Colonic mucosa (tissue), 4 donors: ENCODE measurements around the gene NTN3. TPM values are rescaled to one million over a fixed set of nuclear protein-coding genes. Genes with fewer than 3 reads are reported as not detected.

Experiments
- DNase-seq: peaks from one replicate; pipeline ENCODE4 v3.0.0-alpha.2; 2020
- H3K27ac ChIP-seq: fragments of 200-600 bp; one replicate; pipeline ENCODE4 v1.8.0; 2021
- H3K27me3 ChIP-seq: fragments of 200-600 bp; one replicate; pipeline ENCODE4 v1.8.0; 2021
- H3K36me3 ChIP-seq: fragments of 200-600 bp; one replicate; pipeline ENCODE4 v1.8.0; 2021
- H3K4me1 ChIP-seq: fragments of 200-600 bp; one replicate; pipeline ENCODE4 v1.8.0; 2021; ENCODE audit warnings: mild to moderate bottlenecking
- H3K4me3 ChIP-seq: fragments of 200-600 bp; one replicate; pipeline ENCODE4 v1.8.0; 2021
- H3K9ac ChIP-seq, 2 donors: one replicate each; pipeline ENCODE4 v1.7.0; 2013; ENCODE audit warnings: control low read depth in 2 of 2, low read depth in 2 of 2, low read length in 2 of 2
- H3K9me3 ChIP-seq: fragments of 200-600 bp; one replicate; pipeline ENCODE4 v1.8.0; 2021
- intact Hi-C: fragments of 100-400 bp; cut with DNase I; formaldehyde crosslinking; loops from one replicate; pipeline ENCODE4 v1.14.1; 2022
- total RNA-seq, 2 donors: library from RNA; stranded (reverse); fragmentation: NEBNext Ultra II Directional in 1 of 2; extraction: Animal tissue kit (Norgen Biotek cat#: 25700) in 1 of 2; gene quantifications; one replicate each; pipeline ENCODE4 v1.2.1, GENCODE V29; 2021
- TF ChIP-seq, protein P1 (sequence below): fragments of 200-600 bp; IDR thresholded peaks from one replicate; pipeline ENCODE4 v1.8.0; 2022; ENCODE audit warnings: antibody characterized with exemption, mild to moderate bottlenecking
- donor health status: healthy.
- donor health status: DM: no; HTN: no; CAD: no.
- donor health status: DM: no; HTN: no; CAD: no.

Gene NTN3
- total RNA-seq, 2 donors from 2014 or later, result not detected

DNA sequence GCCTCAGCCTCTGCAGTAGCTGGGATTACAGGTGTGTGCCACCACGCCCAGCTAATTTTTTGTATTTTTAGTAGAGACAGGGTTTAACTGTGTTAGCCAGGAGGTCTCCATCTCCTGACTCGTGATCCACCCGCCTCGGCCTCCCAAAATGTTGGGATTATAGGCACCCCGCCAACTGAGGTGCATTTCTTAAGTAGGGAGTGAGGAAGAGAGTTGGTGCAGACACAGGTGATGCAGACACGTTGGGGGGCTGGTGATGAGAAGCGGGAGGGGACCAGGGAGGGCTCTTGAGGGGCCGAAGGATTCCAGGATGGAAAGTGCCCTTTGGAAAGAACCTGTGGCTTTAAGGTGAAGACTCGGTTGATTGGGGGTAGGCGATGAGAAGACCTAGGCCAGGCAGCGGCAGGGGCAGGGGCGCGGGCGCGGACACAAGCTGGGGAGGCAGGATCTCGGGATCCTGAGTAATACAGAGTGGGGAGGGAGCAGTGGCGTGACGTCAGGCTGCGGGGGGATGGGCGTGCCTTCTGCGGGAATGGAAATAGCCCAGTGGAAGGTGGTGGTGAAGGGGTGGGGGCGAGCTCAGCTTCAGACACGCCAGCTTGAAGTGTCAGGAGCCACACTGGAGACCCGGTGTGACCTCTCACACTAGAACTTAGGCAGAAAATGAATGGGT is 40.2 kb downstream of the NTN3 start:
- intact Hi-C loops, result loop anchor here (10.0 kb wide), 1 partner anchor 306 kb away; the partner anchor contains the start of gene MLST8

DNA sequence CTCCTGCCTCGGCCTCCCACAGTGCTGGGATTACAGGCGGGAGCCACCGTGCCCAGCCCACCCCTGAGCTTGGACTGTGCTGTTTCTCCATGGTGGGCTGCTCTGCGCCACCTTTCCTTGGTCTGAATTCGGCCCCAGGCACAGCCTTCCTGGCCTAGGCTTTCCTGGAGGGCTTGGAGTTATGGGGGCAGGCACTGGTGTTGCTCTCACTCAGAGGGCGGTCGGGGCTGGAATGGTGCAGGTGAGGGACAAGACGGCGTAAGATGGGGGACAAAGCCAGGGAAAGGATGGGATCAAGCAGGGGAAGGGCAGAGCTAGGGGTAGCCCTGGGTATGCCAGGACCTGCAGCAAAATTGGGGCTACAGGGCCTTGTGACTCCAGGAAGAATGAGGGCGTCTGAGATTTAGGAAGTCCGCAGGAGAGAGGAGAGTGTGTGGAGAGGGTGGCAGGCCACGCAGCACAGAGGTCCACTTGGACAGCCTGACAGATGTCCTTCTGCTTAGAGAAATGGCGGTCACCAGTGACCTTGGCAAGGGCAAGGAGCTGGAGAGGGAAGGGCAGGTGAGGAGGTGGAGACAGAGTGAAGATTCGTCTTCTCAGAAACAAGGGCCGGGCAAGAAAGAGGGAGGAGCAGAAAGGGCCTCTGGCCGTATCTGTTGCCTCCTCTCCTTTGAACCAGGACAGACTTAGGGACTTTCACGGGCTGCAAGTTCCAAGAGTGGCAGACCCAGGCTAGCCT is 41.1 kb downstream of the NTN3 start:
- Histone ChIP-seq H3K36me3 (no peaks in the 10 kb centered on the region), H3K4me1 (peaks cover 12% of the 10 kb centered on the region), H3K9me3 (no peaks in the 10 kb centered on the region), H3K4me3 (no peak overlapping the region), H3K9ac (no peak overlapping the region), H3K27ac (no peak overlapping the region), H3K27me3 (no peaks in the 10 kb centered on the region)
- intact Hi-C loops, result loop anchor here (10.0 kb wide), 1 partner anchor 307 kb away; the partner anchor contains the start of gene MLST8
- DNase-seq, result no peak
- TF ChIP-seq, protein P1, sequence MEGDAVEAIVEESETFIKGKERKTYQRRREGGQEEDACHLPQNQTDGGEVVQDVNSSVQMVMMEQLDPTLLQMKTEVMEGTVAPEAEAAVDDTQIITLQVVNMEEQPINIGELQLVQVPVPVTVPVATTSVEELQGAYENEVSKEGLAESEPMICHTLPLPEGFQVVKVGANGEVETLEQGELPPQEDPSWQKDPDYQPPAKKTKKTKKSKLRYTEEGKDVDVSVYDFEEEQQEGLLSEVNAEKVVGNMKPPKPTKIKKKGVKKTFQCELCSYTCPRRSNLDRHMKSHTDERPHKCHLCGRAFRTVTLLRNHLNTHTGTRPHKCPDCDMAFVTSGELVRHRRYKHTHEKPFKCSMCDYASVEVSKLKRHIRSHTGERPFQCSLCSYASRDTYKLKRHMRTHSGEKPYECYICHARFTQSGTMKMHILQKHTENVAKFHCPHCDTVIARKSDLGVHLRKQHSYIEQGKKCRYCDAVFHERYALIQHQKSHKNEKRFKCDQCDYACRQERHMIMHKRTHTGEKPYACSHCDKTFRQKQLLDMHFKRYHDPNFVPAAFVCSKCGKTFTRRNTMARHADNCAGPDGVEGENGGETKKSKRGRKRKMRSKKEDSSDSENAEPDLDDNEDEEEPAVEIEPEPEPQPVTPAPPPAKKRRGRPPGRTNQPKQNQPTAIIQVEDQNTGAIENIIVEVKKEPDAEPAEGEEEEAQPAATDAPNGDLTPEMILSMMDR, result no peak

More for the DNA sequence above, 40.2 kb downstream of the NTN3 start:
- peak; percentile 69 for DNase-seq
- H3K9me3 ChIP-seq, result no peaks in the 10 kb centered on the region
- TF ChIP-seq, protein P1, result no peak
- H3K27ac ChIP-seq, result no peak overlapping the region
- H3K4me3 ChIP-seq, result no peak overlapping the region
- H3K36me3 ChIP-seq, result no peaks in the 10 kb centered on the region
- no peaks in the 10 kb centered on the region for H3K27me3 ChIP-seq
- peaks cover 3% of the 10 kb centered on the region for H3K4me1 ChIP-seq
- no peak overlapping the region for H3K9ac ChIP-seq

DNA sequence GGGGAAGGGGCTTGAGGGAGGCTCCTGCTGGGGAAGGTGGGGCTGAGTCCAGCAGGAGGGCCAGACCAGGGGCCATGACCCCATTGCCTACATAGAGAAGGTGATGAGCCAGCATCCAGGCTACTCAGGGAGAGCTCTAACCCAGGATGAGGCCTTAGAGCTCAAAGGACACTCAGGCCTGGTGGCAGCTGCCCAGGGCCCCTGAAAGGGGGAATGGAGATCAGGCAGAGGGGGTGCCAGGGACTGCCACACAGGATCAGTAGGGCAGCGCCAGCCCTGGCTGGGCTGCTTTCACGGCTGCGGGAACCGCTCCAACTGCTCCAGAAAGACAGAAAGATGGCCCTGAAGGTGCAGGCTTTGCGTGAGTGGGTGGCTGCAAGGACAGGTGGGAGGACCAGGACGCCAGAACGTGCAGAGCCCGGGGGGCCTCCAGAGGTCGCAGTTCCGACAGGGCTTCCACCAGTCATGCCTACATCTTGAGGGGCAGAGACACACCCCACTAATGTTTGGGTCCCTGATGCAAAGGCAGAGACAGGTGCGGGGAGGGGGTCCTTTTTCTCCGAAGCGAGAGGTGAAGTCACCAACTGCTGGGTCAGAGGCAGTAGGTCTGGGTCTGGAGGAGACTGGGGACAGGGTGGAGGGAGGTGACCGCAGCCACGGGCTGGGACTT is 41.8 kb downstream of the NTN3 start:
- Histone ChIP-seq H3K27me3 (no peaks in the 10 kb centered on the region), H3K36me3 (no peaks in the 10 kb centered on the region), H3K4me3 (peak overlapping the region; percentile 58), H3K4me1 (peaks cover 15% of the 10 kb centered on the region), H3K9me3 (no peaks in the 10 kb centered on the region), H3K9ac (peak overlapping the region in 1 of 2 donors; percentile 32), H3K27ac (peak overlapping the region; percentile 79)
- intact Hi-C loops, result loop anchor here (10.0 kb wide), 1 partner anchor 308 kb away; the partner anchor contains the start of gene MLST8
- DNase-seq, result no peak
- TF ChIP-seq, protein P1, result no peak

DNA sequence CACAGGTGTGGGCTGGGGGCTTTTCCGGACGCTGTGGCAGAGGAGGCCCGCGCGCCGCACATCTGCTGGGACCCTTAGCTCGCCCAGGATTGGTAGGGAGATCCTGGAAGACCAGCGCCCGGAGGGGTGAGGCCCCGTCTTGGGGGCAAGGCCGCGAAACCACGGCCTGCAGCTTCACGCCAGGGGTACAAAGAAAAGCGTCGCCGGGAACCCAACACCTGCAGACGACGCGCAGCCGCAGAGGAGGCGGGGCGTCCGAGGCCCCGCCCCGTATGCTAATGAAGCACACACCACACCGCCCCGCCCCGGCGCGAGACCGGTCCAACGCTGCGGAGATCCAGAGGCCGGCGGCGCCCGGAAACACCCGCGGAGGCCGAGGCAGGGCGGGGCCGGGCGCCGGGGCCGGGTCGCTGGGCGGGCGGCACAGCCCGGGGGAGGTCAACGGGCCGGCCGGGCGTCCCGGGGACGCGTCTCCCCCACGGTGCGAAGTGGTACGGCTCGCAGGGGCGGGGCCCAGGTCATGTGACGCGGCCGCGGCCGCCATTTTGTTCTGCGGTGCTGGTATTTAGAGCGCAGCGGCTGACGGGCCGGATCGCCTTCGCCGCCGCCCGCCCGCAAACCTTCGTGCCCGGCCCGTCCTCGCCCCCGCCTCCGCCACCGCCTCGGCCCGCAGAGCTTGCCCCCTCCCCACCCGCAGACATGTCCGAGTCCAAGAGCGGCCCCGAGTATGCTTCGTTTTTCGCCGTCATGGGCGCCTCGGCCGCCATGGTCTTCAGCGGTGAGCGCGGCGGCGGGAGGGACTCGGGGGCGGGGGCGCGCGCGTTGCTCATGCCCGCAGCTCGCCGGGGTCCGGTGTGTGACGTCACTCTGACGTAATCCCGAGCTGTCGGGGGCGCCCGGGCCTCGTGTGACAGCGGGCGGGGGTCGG is 42.6 kb downstream of the NTN3 start, which contains the start of gene ATP6V0C:
TSS of gene ATP6V0C (plus strand) at position 548 of the 928 bp plus-strand sequence. CDS start at position 700, 152 bp downstream.
- H3K27me3 ChIP-seq, result no peaks in the 10 kb centered on the region
- peaks cover 20% of the 10 kb centered on the region for H3K4me1 ChIP-seq
- peak within 1 kb of the TSS; percentile 58 for H3K4me3 ChIP-seq
- no peaks in the 10 kb centered on the region for H3K9me3 ChIP-seq
- TF ChIP-seq, protein P1, result no peak
- H3K27ac ChIP-seq, result peak within 1 kb of the TSS; percentile 79
- DNase-seq, result peak; percentile 94
- intact Hi-C loops, result loop anchor here (10.0 kb wide), 1 partner anchor 309 kb away; the partner anchor contains the start of gene MLST8
- no peaks in the 10 kb centered on the region for H3K36me3 ChIP-seq
- H3K9ac ChIP-seq, result peak within 1 kb of the TSS; percentile 98 to 99
